ENCODE data around the gene EHD4. TPM values are rescaled to one million over a fixed set of nuclear protein-coding genes. Genes with fewer than 3 reads are reported as not detected.

EHD4 gene
- total RNA-seq, 2 donors from 2014 or later = 18.4 to 22.6 TPM

GRCh38 chr15:41983221-41983620 lies 10.9 kb upstream of the EHD4 start:
- no peaks in the 10 kb centered on the region for H3K36me3 ChIP-seq
- no peak for TF ChIP-seq POLR2AphosphoS5 (IDR thresholded peaks at IDR 0.05)
- TF ChIP-seq CTCF (IDR thresholded peaks at IDR 0.05) = no peak
- no peak for TF ChIP-seq POLR2A (IDR thresholded peaks at IDR 0.05)
- H3K27ac ChIP-seq = no peak overlapping the region
- no peak overlapping the region for H3K4me3 ChIP-seq
- intact Hi-C loops (cut with DNase I) = no loop called here
- no peaks in the 10 kb centered on the region for H3K27me3 ChIP-seq (replicated peaks; ENCODE audit: insufficient read depth)
- no peaks in the 10 kb centered on the region for H3K4me1 ChIP-seq (replicated peaks)
- 83% methylated on average over 7 of the region's 7 CpGs for WGBS
- no peaks in the 10 kb centered on the region for H3K9me3 ChIP-seq
- DNase-seq (ENCODE audit: low spot score) = no peak

DNA sequence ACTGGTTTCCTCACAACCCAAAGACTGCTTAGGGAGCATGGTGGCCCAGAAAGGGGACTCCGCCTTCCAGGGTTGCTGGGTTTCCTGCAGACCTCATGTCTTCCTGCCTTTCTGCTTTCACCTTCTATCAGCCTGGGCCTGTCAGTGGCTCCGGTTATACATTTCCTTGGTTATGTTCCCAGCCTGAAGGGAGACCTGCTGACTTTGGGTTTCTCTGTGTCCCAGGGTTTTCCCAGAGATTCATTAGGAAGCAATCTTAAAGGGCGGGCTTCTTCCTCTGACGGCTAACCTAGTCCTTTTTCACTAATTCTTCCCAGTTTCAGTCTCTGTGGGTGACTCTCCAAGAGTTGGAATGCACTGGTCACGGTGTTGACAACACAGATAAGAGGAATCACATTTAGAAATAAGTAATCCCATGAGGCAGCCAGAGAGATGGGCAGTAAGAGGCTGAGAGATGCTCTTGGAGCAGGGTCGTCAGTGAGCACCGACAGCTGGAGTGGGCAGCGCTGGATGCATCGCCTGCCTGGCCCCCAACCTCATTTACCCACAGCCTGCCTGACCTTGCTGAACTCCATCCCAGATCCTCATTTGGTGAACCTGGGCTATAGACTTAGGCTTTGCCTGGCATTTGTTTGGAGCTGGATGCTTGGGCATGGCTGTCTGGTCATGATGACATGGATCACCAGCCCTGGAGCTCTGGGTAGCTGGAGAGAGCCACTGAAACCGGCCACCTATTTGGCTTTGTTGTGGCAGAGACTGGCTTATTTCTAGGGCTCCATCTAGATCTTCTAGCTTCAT lies 10.0 kb upstream of the EHD4 start:
- intact Hi-C loops (cut with DNase I) = no loop called here
- H3K9me3 ChIP-seq = no peaks in the 10 kb centered on the region
- no peak overlapping the region for H3K27ac ChIP-seq
- TF ChIP-seq CTCF (IDR thresholded peaks at IDR 0.05) (no peak), POLR2A (IDR thresholded peaks at IDR 0.05) (no peak), POLR2AphosphoS5 (IDR thresholded peaks at IDR 0.05) (no peak)
- DNase-seq (ENCODE audit: low spot score) = no peak
- H3K4me1 ChIP-seq (replicated peaks) = no peaks in the 10 kb centered on the region
- H3K27me3 ChIP-seq (replicated peaks; ENCODE audit: insufficient read depth) = no peaks in the 10 kb centered on the region
- WGBS = 93% methylated on average over 10 of the region's 10 CpGs
- H3K4me3 ChIP-seq = no peak overlapping the region
- H3K36me3 ChIP-seq = no peaks in the 10 kb centered on the region

GRCh38 chr15:41981371-41982132 lies 9.2 kb upstream of the EHD4 start:
- no peak for TF ChIP-seq CTCF (IDR thresholded peaks at IDR 0.05)
- TF ChIP-seq POLR2AphosphoS5 (IDR thresholded peaks at IDR 0.05) = no peak
- H3K4me1 ChIP-seq (replicated peaks) = no peaks in the 10 kb centered on the region
- DNase-seq (ENCODE audit: low spot score) = no peak
- H3K4me3 ChIP-seq = no peak overlapping the region
- no peak overlapping the region for H3K27ac ChIP-seq
- H3K9me3 ChIP-seq = no peaks in the 10 kb centered on the region
- intact Hi-C loops (cut with DNase I) = no loop called here
- no peaks in the 10 kb centered on the region for H3K36me3 ChIP-seq
- no peaks in the 10 kb centered on the region for H3K27me3 ChIP-seq (replicated peaks; ENCODE audit: insufficient read depth)
- 90% methylated on average over 10 of the region's 10 CpGs for WGBS

- Histone ChIP-seq H3K9me3 (no peaks in the 10 kb centered on the region), H3K27ac (no peak overlapping the region), H3K27me3 (replicated peaks; ENCODE audit: insufficient read depth) (no peaks in the 10 kb centered on the region), H3K4me3 (no peak overlapping the region), H3K36me3 (no peaks in the 10 kb centered on the region), H3K4me1 (replicated peaks) (no peaks in the 10 kb centered on the region)
- WGBS = 65% methylated on average over 7 of the region's 7 CpGs
- TF ChIP-seq POLR2A (IDR thresholded peaks at IDR 0.05) (no peak), CTCF (IDR thresholded peaks at IDR 0.05) (no peak), POLR2AphosphoS5 (IDR thresholded peaks at IDR 0.05) (no peak)
- intact Hi-C loops (cut with DNase I) = no loop called here
- no peak for DNase-seq (ENCODE audit: low spot score)
These were observed 8.4 kb upstream of the EHD4 start for GRCh38 chr15:41980654-41981323.
